ENCODE measurements around the gene CNOT6. TPM values are rescaled to one million over a fixed set of nuclear protein-coding genes. Genes with fewer than 3 reads are reported as not detected.

The CNOT6 gene
- polyA plus RNA-seq, 6 donors from 2014 or later, result 0.84 to 8.8 (median 6.3) TPM

Other genes with a start within 250 kb of the CNOT6 start
- 10 to 100 TPM; 14.5 to 29.2 (median 23.2) TPM for gene MAPK9, start 202.3 kb upstream of the CNOT6 start, polyA plus RNA-seq (ENCODE audit: low read depth in 6 of 6)
- gene GFPT2, start 141.0 kb upstream of the CNOT6 start, polyA plus RNA-seq (ENCODE audit: low read depth in 6 of 6), result under 1 TPM in 2 of 6 donors, not detected in 4; 0.08 to 0.10 TPM
- not detected for gene SCGB3A1, start 97.1 kb downstream of the CNOT6 start, polyA plus RNA-seq (ENCODE audit: low read depth in 6 of 6)
- gene FLT4, start 155.2 kb downstream of the CNOT6 start, polyA plus RNA-seq (ENCODE audit: low read depth in 6 of 6), result not detected
- not detected for gene OR2Y1, start 245.7 kb downstream of the CNOT6 start, polyA plus RNA-seq (ENCODE audit: low read depth in 6 of 6)